ENCODE results near the gene GJC1.
A peak's percentile ranks its signal among the peaks of the same experiment; 100 is the strongest.

DNA sequence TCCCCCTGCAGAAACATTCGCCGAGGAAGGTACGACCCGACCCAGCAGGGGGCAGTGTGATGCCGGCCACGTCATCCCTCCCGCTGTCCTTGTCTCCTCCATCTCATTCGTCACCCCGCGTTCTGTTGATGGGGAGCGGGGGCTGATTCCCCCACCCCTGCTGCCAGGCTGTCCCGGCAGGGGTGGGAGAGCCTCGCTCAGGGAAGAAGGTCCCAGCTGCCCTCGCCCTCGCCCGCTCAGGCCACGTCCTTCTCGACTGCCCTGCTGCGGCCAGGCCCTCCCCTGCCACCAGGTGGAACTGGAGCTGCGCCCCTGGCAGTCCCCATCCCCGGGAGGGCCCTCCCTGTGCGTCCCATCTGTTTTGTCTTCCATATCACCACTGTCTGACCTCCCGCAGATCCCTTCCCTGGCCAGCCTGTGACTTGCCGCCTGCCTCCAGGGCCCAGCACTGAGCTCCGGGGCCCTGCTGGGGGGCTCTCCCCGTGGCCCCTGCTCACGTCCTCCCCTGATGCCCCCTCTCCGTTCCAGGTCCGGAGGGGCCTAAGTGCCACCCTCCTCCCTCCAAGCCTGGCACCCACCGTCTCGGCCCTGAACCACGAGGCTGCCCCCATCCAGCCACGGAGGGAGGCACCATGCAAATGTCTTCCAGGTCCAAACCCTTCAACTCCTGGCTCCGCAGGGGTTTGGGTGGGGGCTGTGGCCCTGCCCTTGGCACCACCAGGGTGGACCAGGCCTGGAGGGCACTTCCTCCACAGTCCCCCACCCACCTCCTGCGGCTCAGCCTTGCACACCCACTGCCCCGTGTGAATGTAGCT lies 50.7 kb downstream of the GJC1 start:
- TF ChIP-seq, protein P1, sequence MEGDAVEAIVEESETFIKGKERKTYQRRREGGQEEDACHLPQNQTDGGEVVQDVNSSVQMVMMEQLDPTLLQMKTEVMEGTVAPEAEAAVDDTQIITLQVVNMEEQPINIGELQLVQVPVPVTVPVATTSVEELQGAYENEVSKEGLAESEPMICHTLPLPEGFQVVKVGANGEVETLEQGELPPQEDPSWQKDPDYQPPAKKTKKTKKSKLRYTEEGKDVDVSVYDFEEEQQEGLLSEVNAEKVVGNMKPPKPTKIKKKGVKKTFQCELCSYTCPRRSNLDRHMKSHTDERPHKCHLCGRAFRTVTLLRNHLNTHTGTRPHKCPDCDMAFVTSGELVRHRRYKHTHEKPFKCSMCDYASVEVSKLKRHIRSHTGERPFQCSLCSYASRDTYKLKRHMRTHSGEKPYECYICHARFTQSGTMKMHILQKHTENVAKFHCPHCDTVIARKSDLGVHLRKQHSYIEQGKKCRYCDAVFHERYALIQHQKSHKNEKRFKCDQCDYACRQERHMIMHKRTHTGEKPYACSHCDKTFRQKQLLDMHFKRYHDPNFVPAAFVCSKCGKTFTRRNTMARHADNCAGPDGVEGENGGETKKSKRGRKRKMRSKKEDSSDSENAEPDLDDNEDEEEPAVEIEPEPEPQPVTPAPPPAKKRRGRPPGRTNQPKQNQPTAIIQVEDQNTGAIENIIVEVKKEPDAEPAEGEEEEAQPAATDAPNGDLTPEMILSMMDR (IDR thresholded peaks at IDR 0.05): peak; percentile 95
- TF ChIP-seq, protein P2, sequence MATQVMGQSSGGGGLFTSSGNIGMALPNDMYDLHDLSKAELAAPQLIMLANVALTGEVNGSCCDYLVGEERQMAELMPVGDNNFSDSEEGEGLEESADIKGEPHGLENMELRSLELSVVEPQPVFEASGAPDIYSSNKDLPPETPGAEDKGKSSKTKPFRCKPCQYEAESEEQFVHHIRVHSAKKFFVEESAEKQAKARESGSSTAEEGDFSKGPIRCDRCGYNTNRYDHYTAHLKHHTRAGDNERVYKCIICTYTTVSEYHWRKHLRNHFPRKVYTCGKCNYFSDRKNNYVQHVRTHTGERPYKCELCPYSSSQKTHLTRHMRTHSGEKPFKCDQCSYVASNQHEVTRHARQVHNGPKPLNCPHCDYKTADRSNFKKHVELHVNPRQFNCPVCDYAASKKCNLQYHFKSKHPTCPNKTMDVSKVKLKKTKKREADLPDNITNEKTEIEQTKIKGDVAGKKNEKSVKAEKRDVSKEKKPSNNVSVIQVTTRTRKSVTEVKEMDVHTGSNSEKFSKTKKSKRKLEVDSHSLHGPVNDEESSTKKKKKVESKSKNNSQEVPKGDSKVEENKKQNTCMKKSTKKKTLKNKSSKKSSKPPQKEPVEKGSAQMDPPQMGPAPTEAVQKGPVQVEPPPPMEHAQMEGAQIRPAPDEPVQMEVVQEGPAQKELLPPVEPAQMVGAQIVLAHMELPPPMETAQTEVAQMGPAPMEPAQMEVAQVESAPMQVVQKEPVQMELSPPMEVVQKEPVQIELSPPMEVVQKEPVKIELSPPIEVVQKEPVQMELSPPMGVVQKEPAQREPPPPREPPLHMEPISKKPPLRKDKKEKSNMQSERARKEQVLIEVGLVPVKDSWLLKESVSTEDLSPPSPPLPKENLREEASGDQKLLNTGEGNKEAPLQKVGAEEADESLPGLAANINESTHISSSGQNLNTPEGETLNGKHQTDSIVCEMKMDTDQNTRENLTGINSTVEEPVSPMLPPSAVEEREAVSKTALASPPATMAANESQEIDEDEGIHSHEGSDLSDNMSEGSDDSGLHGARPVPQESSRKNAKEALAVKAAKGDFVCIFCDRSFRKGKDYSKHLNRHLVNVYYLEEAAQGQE (IDR thresholded peaks at IDR 0.05; ENCODE audit: insufficient read depth in 1 of 2, low read depth in 2 of 2, low read length in 1 of 2): no peak
- no peak for TF ChIP-seq SIN3A (IDR thresholded peaks at IDR 0.05; ENCODE audit: borderline replicate concordance, insufficient read depth, low read depth, low read length)

Data from Panc1 (cell line).